Fibroblast of mammary gland (primary cell): ENCODE results near the gene HIBADH.

Experiments
- DNase-seq: peaks from one replicate; pipeline ENCODE4 v3.0.0-alpha.2; 2010; ENCODE audit warnings: low read depth
- H3K4me3 ChIP-seq: 2 replicates; pipeline ENCODE4 v1.5.1; 2011; ENCODE audit warnings: low read depth, mild to moderate bottlenecking, low read length, moderate library complexity; ENCODE audit not compliant: control insufficient read depth
- CTCF ChIP-seq: conservative IDR thresholded peaks from 2 replicates; pipeline ENCODE4 v1.5.1; 2011; ENCODE audit warnings: low read depth, low read length, inconsistent platforms; ENCODE audit not compliant: control insufficient read depth, insufficient read depth

The HIBADH gene

GRCh38 chr7:27689591-27690164 is 27.0 kb upstream of the HIBADH start:
- peak; percentile 22 for TF ChIP-seq CTCF
- DNase-seq, result no peak

GRCh38 chr7:27689150-27689549 is 26.5 kb upstream of the HIBADH start:
- no peak overlapping the region for H3K4me3 ChIP-seq
- DNase-seq, result no peak
- TF ChIP-seq CTCF, result no peak

More at GRCh38 chr7:27689591-27690164, 27.0 kb upstream of the HIBADH start:
- no peak overlapping the region for H3K4me3 ChIP-seq

- no peak overlapping the region for H3K4me3 ChIP-seq
- TF ChIP-seq CTCF, result no peak
- DNase-seq, result no peak
Observed at GRCh38 chr7:27688646-27689045, 26.0 kb upstream of the HIBADH start.

- no peak for DNase-seq
- no peak for TF ChIP-seq CTCF
Observed at GRCh38 chr7:27688056-27688455, 25.4 kb upstream of the HIBADH start.

GRCh38 chr7:27686315-27686714 is 23.6 kb upstream of the HIBADH start:
- TF ChIP-seq CTCF, result no peak
- peak; percentile 38 for DNase-seq
- H3K4me3 ChIP-seq, result no peak overlapping the region

More at GRCh38 chr7:27688056-27688455, 25.4 kb upstream of the HIBADH start:
- H3K4me3 ChIP-seq, result no peak overlapping the region

- H3K4me3 ChIP-seq, result no peak overlapping the region
- DNase-seq, result no peak
- TF ChIP-seq CTCF, result no peak
Observed at GRCh38 chr7:27685893-27686292, 23.2 kb upstream of the HIBADH start.

GRCh38 chr7:27685209-27685608 is 22.5 kb upstream of the HIBADH start:
- DNase-seq, result no peak
- no peak overlapping the region for H3K4me3 ChIP-seq
- no peak for TF ChIP-seq CTCF
